RWPE1 (cell line): ENCODE results near the gene TRA2A.

Experiments used
- CTCF ChIA-PET: fragments of 350-600 bp; sonication (Branson Sonifier 250); formaldehyde crosslinking; extraction: SDS; loops from one replicate; lab custom pipeline; 2021; lab: Yijun Ruan, JAX
- POLR2A ChIA-PET: fragments of 400-600 bp; formaldehyde crosslinking; extraction: SDS; loops from one replicate; lab custom pipeline; 2020; ENCODE audit warnings: antibody characterized with exemption; ENCODE audit not compliant: low non-redundant PET; lab: Yijun Ruan, JAX
- DNase-seq: peaks from one replicate; pipeline ENCODE4 v3.0.0; 2012; ENCODE audit warnings: low spot score
- H3K27ac ChIP-seq: fragments of 450-650 bp; 2 replicates; pipeline ENCODE4 v1.5.1; 2017
- TF ChIP-seq, protein P1 (sequence below): fragments of 450-650 bp; conservative IDR thresholded peaks from 2 replicates; pipeline ENCODE4 v1.5.1; 2017; ENCODE audit warnings: low read depth, mild to moderate bottlenecking

Gene TRA2A

DNA sequence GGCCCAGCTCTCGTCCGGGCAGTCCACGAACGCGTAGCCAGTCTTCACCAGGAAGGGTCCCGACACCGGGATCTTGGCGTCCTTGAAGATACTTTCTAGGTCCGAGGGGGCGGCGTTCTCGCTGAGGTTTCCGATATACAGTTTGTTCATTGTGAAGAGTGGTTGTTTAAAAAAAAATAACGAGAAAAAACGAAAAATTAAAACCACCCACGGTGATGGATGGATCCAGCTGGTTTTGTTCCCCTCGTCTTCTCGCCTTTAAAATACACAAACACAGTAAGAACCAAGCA lies 61.9 kb downstream of the TRA2A start:
- POLR2A ChIA-PET = interaction anchor here (0.7 kb wide), 1 partner anchor 1395 kb away, joined by 3 read pairs; no protein-coding TSS in a partner anchor
- H3K27ac ChIP-seq = peak overlapping the region; percentile 98
- CTCF ChIA-PET = interaction anchor here (1.7 kb wide), 1 partner anchor 13 kb away, joined by 4 read pairs; no protein-coding TSS in a partner anchor
- TF ChIP-seq, protein P1, sequence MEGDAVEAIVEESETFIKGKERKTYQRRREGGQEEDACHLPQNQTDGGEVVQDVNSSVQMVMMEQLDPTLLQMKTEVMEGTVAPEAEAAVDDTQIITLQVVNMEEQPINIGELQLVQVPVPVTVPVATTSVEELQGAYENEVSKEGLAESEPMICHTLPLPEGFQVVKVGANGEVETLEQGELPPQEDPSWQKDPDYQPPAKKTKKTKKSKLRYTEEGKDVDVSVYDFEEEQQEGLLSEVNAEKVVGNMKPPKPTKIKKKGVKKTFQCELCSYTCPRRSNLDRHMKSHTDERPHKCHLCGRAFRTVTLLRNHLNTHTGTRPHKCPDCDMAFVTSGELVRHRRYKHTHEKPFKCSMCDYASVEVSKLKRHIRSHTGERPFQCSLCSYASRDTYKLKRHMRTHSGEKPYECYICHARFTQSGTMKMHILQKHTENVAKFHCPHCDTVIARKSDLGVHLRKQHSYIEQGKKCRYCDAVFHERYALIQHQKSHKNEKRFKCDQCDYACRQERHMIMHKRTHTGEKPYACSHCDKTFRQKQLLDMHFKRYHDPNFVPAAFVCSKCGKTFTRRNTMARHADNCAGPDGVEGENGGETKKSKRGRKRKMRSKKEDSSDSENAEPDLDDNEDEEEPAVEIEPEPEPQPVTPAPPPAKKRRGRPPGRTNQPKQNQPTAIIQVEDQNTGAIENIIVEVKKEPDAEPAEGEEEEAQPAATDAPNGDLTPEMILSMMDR = no peak
- DNase-seq = no peak

DNA sequence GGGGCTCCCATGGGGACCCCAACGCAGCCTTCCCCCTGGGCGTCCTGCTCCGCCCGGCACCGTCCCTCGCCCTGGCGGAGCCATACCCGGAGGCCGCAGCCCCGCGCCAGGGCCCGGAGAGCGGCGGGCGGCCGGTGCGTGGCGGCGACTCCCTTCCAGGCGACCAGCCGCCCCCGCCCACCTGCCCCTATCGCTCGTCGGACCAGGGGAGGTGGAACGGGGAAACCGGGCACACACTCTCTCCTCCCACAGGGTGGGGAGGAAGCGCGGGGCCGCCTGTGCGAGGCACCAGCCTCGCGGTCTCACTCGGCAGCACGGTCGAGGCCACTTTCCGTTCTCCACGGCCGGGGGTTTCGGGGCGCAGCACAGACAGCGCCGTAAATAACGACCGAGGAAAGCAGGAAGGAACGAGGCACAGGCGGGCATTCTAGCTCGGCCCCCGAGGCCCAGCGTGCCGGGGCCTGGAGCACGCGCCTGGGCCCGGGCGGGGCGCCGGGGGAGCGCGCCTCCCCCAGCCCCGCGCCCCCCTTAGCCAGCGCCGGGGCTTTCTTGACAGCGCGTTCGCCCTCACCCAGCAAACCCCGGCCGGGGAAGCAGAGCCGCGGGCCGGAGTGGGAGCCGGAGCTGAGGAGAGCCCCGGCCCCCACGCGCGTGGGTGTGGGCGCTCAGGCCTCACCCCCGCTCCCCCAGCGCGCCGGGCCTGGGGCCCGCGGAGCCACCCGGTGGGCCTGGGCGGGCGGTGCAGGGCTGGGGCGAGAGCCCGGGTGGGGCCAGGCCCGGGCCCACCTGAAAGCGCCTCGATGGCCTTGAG lies 62.4 kb downstream of the TRA2A start:
- POLR2A ChIA-PET = no interaction called here
- TF ChIP-seq, protein P1 = no peak
- DNase-seq = no peak
- H3K27ac ChIP-seq = peak overlapping the region; percentile 98
- CTCF ChIA-PET = interaction anchor here (0.6 to 1.7 kb wide), 2 partner anchors 13 to 124 kb away, joined by 3 to 4 read pairs; no protein-coding TSS in a partner anchor

DNA sequence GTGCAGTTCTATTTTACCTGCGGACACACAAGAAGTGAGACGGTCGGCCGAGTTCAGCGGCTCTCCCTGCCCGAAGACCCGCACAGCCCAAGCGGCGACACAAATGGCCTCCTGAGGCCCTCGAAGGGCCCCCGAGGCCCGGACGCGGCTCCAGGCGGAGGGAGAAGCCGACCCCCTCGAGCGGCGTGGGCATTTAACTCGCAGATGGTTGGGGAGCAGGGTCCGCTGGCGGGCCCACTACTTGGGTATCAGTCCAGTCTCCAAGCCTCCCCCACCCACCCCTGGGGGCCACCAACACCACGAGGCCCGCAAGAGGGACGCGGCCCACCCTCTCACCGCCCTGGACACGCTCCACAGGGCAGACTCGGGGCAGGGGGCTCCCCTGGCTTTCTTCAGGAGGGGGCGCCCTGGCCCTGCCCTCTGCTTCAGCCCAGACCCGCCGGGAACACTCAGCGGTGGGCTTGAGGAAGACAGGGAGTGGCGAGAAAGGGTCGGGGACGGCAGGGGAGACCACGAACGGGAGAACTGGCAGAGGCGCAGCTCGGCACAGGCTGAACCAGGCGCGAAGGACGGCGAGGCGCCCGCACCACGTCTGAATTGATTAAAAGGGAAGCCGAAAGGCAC lies 63.1 kb downstream of the TRA2A start:
- peak overlapping the region; percentile 98 for H3K27ac ChIP-seq
- ChIA-PET POLR2A (no interaction called here), CTCF (interaction anchor here (0.6 to 1.7 kb wide), 2 partner anchors 12 to 123 kb away, joined by 3 to 4 read pairs; no protein-coding TSS in a partner anchor)
- DNase-seq = no peak
- TF ChIP-seq, protein P1 = no peak

DNA sequence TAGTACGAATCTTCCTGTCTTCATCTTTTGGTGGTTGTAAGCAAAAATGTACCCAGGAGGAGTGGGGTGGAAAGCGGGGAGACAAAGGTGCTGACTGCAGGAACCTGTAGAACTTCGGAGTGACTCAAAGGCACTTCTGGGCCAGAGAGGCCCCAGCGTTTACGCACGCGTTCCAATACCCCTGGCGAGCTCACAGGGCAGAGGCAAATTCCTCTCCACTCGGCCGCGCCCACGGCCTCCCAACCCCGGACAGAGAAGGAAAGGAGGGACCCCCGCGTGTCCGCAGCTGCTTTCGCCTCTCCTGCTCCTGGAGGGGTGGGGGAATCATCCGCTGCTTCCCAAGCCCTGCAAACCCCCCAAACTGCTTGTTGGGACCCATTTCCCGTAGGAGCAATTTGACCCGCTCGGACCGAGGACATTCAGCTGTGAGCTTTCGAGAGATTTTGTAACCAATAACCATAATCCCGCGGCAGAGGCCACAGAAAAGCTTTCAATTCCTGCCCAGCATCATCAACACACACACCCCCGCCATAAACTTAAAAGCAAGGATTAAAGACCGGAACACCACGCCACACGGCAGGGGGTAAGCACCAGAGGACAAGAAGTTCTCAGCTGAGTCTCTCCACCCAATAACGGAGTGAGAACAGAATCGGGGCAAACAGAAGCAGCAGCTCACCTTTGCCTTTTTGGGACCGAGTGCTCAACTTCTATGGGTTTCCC lies 63.8 kb downstream of the TRA2A start:
- no peak for DNase-seq
- CTCF ChIA-PET = interaction anchor here (0.7 to 1.7 kb wide), 3 partner anchors 11 to 227 kb away, joined by 3 to 4 read pairs (median 3); no protein-coding TSS in a partner anchor
- POLR2A ChIA-PET = no interaction called here
- peak overlapping the region; percentile 98 for H3K27ac ChIP-seq
- TF ChIP-seq, protein P1 = no peak

DNA sequence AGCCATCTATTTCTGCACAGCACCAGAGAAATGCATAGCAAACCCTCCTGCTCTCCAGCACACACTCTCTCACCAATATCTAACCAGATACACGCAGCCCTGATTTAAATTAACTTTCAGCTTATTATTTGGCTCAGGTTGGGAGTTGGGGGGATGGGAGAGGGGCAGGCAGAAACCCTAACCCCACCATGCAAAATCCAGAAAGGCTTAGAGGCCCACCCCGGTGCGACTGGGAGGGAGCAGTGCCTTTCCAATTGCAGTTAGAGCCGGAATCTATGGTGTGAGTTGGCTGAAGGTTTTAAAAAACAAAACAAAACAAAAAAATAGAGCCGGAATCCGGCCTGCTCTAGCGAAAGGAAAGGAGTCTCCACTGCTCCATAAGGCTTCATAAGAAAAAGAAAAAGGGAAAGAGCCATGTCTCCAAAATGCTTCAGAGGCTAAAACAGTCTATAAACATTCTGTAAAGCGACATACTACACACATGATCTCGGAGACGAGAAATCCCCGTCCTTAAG lies 64.4 kb downstream of the TRA2A start:
- no peak for DNase-seq
- TF ChIP-seq, protein P1 = no peak
- POLR2A ChIA-PET = no interaction called here
- peak overlapping the region; percentile 98 for H3K27ac ChIP-seq
- CTCF ChIA-PET = interaction anchor here (0.7 kb wide), 2 partner anchors 37 to 226 kb away, joined by 3 read pairs; no protein-coding TSS in a partner anchor

DNA sequence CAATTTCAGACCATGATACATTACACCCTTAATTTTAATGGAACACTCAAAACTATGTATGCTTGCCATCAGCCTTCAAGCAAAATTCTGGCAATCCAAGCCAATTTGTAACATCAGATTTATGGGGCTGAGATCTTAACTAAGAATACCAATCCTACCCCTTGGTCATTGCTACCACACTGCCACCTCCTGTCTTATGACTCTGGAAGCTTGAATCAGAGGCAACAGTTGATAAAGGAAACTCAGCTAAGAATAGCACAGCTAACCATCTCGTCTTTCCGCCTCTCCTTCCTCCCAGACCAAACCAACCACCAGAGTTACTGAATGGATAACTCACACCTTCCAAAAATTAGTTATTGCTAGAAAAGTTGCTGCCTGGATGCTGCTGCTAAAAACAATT lies 68.9 kb downstream of the TRA2A start:
- TF ChIP-seq, protein P1 = no peak

More for the DNA sequence above, 68.9 kb downstream of the TRA2A start:
- no peak for DNase-seq
- POLR2A ChIA-PET = no interaction called here
- CTCF ChIA-PET = interaction anchor here (0.6 to 3.0 kb wide), 5 partner anchors 33 to 1374 kb away, joined by 3 to 20 read pairs (median 6); no protein-coding TSS in a partner anchor
- no peak overlapping the region for H3K27ac ChIP-seq
